SH-SY5Y (cell line): ENCODE measurements around the gene FBRSL1.

Source experiments
- GATA2 ChIP-seq: IDR thresholded peaks from 2 replicates; pipeline ENCODE4 v1.6.1; 2011; ENCODE audit warnings: mild to moderate bottlenecking, low read depth, low read length
- GATA3 ChIP-seq: IDR thresholded peaks from 2 replicates; pipeline ENCODE4 v1.6.1; 2011; ENCODE audit warnings: low read depth, mild to moderate bottlenecking, low read length, moderate library complexity

DNA sequence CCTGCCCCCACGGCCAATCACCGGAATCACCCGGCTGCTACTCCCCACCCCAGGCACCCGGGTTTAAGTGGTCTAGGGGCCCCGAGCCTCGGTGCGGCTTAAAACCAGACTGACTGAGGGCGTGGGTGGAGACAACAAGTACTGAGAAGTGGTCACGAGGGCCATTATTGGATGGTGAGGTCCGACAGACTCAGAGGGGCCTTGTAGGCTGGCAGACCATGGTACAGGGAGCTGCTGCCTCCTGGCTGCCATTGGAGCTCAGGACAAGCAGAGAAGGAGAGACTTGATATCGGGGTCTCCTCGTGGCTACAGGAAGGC lies 54.1 kb downstream of the FBRSL1 start:
- TF ChIP-seq GATA2, result no peak
- no peak for TF ChIP-seq GATA3
